HT-29 (cell line): ENCODE data around the gene PI4KA. TPM values are rescaled to one million over a fixed set of nuclear protein-coding genes. Genes with fewer than 3 reads are reported as not detected.
"Not testable (repeated sequence)": the region's sequence is repeated elsewhere in the genome, so short reads cannot be mapped to it uniquely, and the experiment has no call there.

Experiments
- DNase-seq: peaks from one replicate; pipeline ENCODE4 v3.0.0-alpha.2; 2015; ENCODE audit warnings: low spot score
- total RNA-seq: library from RNA; depleted of rRNA; stranded (reverse); fragments of >200 nt; shearing (Covaris generic); gene quantifications from 2 replicates; pipeline ENCODE4 v1.2.3, GENCODE V29; 2014; rRNA removed

The PI4KA gene
- total RNA-seq, 1 experiment from 2014 or later = 127 TPM

GRCh38 chr22:20668769-20669168 lies 189.8 kb downstream of the PI4KA start:
- not testable (repeated sequence) for DNase-seq

- DNase-seq = not testable (repeated sequence)
Observed at GRCh38 chr22:20668226-20668625, 190.4 kb downstream of the PI4KA start.

- DNase-seq = not testable (repeated sequence)
Observed at GRCh38 chr22:20667548-20667947, 191.1 kb downstream of the PI4KA start.

- DNase-seq = no peak
Observed at GRCh38 chr22:20666560-20666959, 192.1 kb downstream of the PI4KA start.

- no peak for DNase-seq
Observed at GRCh38 chr22:20664594-20664959, 194.0 kb downstream of the PI4KA start.

GRCh38 chr22:20663941-20664593 lies 194.5 kb downstream of the PI4KA start:
- no peak for DNase-seq

GRCh38 chr22:20663137-20663828 lies 195.3 kb downstream of the PI4KA start:
- no peak for DNase-seq

GRCh38 chr22:20662524-20663036 lies 196.0 kb downstream of the PI4KA start:
- DNase-seq = not testable (repeated sequence)

GRCh38 chr22:20661473-20661872 lies 197.1 kb downstream of the PI4KA start:
- no peak for DNase-seq

GRCh38 chr22:20660441-20661054 lies 198.1 kb downstream of the PI4KA start:
- DNase-seq = no peak

GRCh38 chr22:20659920-20660319 lies 198.7 kb downstream of the PI4KA start:
- DNase-seq = no peak

GRCh38 chr22:20659258-20659657 lies 199.4 kb downstream of the PI4KA start:
- no peak for DNase-seq

- DNase-seq = no peak
Observed at GRCh38 chr22:20658433-20659222, 200.0 kb downstream of the PI4KA start.

GRCh38 chr22:20657963-20658362 lies 200.6 kb downstream of the PI4KA start:
- DNase-seq = no peak

Other genes starting within 250 kb of the PI4KA start
- gene SERPIND1, start 84.7 kb downstream of the PI4KA start, total RNA-seq = not detected in 2 replicates
- gene SNAP29, start 196 bp upstream of the PI4KA start, total RNA-seq = 23.5 and 26.9 TPM in 2 replicates
- 74.9 and 77.2 TPM in 2 replicates for gene CRKL, start 58.6 kb upstream of the PI4KA start, total RNA-seq
- 30.9 and 41.7 TPM in 2 replicates for gene AIFM3, start 108.4 kb upstream of the PI4KA start, total RNA-seq
- 27.5 and 35.1 TPM in 2 replicates for gene LZTR1, start 123.5 kb upstream of the PI4KA start, total RNA-seq
- 60.1 and 75.4 TPM in 2 replicates for gene THAP7, start 143.3 kb upstream of the PI4KA start, total RNA-seq
- 1.0 and 1.5 TPM in 2 replicates for gene P2RX6, start 156.4 kb upstream of the PI4KA start, total RNA-seq
- gene SLC7A4, start 173.8 kb upstream of the PI4KA start, total RNA-seq = not detected in 2 replicates
- 0.13 TPM in 1 of 2 replicates, not detected in the other for gene LRRC74B, start 187.1 kb upstream of the PI4KA start, total RNA-seq